HG02973 (cell line): Measurements from ENCODE around the gene SRGAP3.

ENCODE experiments used
- ATAC-seq: cut with Tn5 transposase; IDR thresholded peaks from one replicate; pipeline ENCODE4 v1.9.1; 2021; ENCODE audit warnings: moderate library complexity; ENCODE audit not compliant: unreplicated experiment

The SRGAP3 gene

GRCh38 chr3:8978551-8978950, 270.9 kb downstream of the SRGAP3 start:
- ATAC-seq, result no peak

- no peak for ATAC-seq
These were observed 272.8 kb downstream of the SRGAP3 start for GRCh38 chr3:8976540-8977182.

GRCh38 chr3:8975081-8976020, 274.1 kb downstream of the SRGAP3 start:
- ATAC-seq, result no peak

GRCh38 chr3:8974458-8974857, 275.0 kb downstream of the SRGAP3 start:
- ATAC-seq, result no peak

GRCh38 chr3:8972639-8973038, 276.8 kb downstream of the SRGAP3 start:
- no peak for ATAC-seq

- ATAC-seq, result no peak
These were observed 278.4 kb downstream of the SRGAP3 start for GRCh38 chr3:8970971-8971589.

DNA sequence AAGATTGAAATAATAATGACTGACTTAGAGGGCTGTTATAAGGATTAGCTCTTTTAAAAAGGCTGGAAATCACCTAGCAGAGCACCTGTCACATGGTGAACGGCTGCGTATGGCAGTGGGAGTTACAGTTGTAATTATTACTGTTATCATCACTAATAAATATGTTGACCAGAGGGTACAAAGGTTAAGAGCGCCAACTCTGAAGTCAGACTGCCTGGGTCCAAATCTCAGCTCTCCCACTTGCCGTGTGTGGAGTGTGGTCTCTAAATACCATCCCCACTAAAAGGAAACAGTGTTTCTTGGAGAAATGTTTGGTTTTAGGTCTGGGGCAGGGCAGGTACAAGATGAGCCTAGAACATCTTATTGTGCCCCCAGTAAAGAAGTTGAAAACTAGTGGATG, 280.2 kb downstream of the SRGAP3 start:
- no peak for ATAC-seq

- ATAC-seq, result no peak
These were observed 281.0 kb downstream of the SRGAP3 start for GRCh38 chr3:8968375-8968882.

DNA sequence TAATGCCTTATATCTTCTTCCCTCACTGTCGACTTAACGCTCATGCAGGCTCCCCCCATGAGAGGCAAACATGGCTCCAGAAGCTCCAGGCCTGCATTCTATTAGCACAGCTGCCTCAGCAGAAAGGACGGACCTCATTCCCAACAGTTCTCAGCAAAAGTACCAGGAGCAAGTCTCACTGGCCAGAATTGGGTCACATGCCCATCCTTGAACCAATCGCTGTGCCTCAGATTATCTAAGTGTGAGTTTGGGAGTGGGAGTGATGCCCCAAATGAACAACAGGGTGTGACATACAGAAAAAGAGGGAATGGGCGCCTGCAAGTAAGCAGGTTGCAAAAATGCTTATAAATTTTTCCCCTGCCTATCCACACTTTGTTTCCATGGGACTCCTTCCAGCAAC, 281.9 kb downstream of the SRGAP3 start:
- no peak for ATAC-seq

GRCh38 chr3:8966820-8967348, 282.6 kb downstream of the SRGAP3 start:
- no peak for ATAC-seq

DNA sequence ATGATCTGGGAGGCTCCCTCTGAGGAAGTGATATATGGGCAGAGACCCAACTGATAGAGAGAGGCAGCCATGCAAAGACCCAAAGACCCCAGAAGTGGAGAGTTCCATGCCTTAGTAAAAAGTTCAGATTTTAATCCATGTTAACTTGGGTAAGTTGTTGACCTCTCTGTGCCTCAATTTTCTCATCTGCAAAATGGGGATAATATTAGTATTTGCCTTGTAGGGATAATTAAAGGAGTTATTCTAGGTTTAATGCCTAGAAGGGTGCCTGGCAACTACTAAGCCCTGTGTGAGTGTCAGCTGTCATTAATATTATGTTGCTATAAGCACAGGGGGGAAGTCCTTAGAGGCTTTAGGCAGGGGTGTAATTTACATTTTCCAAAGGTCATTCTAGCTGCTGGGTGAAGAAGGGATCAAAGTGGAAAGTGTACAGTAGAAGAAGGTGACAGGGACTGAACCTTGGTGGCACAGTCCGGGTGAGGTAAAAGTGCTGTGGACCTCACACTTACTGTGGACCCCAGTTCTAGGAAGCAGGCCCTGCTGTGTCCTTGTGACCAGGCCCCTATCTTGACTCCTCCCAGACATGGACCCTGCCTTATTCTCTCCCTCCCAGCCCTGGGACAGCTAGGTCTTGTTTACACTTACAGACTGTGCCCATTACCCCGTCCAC, 283.2 kb downstream of the SRGAP3 start:
- ATAC-seq, result no peak

DNA sequence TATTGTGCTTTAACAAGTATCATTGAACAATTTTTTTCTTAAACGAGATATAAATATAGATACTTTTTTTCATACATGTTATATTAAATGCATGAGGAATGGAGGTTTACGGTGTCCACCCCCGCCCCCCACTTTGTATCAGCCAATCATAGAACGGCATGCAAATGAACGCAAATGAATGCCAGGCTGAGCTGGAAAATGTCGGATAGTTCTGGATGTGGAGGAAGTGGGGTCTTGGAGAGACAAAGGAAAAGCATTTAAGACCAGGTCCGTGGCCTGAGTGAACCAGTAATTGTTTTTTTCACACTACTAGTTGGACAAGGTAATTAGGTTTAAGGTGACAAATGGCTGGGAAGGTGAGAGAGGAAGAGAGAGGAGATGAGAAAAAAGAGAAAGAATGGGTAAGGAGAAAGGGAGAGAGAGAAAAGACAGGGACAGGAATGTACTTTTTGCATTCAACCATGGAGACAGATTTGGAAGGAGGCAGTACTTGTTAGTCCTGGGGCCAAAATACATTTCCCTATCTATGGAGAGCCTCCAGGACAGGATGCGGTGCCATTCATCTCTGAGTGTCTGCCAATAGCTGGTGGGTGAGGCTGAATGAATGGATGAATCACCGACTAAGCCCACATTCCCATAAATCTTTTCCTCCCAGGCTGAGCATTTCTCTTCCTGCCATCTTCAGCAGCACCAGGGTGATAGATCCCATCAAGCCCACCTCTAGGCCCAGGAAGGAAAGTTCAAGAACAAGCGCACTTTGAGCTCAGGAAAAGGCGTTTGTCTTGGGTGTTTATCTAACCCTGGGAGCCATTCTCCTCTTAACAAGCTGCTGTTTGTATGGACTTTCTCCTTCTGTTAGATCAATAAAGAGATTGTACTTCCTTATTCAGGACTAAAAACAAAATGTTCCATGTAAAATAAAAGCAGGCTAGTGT, 284.7 kb downstream of the SRGAP3 start:
- no peak for ATAC-seq

- ATAC-seq, result peak; percentile 81
These were observed 286.2 kb downstream of the SRGAP3 start, which contains the start of gene RAD18 for GRCh38 chr3:8963137-8963853. TSS of gene RAD18 (minus strand) at chr3:8963472. CDS start at chr3:8963385, 87 bp downstream.

DNA sequence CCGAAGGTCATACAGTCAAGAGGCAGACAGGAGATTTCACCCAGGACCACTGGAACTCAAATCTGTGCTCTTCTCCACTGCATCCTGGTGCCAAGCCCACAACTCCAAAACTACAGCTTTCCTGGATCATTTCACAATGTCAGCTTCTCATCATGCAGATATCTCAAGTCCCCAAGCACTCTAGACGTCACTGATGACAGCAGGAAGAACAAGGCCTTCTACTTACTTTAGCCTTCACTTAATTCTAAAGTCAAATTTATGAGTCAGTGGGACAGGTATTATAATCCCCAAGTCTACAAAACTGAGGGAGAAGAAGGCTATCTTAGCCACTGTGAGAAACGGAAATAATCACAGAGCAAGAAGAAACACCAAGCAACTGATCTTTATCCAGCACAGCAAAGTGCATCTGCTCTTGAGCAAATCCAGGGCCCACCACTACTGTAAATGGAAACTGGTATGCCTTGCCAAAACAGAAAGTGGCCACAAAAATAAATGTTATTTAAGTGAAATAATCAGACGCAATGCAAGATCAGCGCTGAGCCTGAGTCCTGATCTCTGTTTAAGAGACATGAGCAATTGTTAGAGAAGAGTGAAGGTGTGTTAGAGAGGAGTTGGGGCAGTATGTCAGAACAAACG, 287.1 kb downstream of the SRGAP3 start:
- no peak for ATAC-seq

DNA sequence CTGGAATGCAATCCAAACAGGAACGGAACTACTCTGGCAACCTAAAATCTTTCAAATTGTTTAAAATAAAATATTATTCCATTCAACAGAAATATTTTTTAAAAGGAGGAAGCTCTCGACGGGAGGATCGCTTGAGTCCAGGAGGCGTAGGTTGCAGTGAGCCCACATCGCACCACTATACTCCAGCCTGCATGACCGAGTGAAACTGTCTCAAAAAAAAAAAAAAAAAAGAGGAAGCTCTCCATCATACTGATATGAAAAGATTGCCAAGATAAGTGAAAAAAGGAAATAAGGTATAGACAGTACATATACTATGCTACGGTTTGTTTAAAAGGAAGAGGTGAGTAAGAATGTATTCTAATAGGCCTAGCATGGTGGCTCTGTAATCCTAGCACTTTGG, 289.8 kb downstream of the SRGAP3 start:
- no peak for ATAC-seq

DNA sequence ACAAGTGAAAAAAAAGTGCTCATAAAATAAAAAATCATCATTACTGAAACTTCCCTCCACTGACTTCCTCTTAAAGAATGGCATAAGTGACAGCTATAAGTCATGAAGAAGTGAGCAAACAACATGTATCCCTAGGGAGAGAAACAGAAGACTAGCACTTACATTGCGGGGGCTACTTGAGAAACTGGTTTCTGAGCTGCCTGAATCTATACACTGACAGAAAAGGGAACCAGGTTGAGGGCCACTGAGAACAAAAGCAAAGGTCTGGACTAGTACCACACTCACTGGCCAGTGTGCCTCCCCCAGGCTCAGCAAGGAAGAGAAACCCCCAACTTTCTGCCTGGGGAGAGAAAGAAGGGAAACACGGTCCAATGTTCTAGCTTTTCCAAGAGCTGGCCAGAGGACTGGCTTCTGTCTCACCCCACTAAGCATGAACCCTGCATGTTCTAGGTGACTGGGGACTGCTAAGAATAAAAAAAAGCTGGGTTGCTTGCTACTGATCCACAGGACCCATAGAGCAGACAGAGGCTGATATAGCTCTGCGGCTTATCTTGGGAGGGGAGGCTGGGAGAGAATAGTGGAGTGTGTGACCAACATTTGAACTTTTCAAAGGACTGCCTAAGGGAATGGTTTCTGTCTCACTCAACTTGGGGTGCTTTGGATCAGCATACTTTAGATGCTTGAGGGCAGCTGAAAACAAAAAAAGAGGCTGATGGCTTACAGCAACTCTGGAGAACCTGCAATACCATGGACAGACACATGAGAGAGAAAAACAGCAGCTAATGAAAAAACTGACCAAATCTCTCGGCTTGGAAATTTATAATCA, 294.3 kb downstream of the SRGAP3 start:
- ATAC-seq, result peak; percentile 89

- ATAC-seq, result no peak
These were observed 296.1 kb downstream of the SRGAP3 start for GRCh38 chr3:8953313-8953712.

DNA sequence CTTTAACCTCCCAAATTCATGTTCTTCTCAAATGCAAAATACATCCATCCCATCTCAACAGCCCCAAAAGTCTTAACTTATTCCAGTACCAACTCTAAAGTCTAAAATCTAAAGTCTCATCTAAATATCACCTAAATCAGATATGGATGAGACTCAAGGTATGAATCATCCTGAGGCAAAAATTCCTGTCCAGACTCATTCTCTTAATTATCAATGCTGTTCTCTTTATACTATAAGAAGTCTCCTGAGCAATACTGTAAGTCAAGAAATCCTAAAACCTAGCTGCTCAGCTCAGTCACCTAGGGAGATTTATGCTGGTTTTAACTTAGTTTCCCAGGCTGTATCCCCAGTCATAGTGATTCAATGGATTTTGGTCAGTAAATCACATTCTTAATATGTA, 297.3 kb downstream of the SRGAP3 start:
- ATAC-seq, result no peak
